ENCODE data around the gene ABCB11. TPM values are rescaled to one million over a fixed set of nuclear protein-coding genes. Genes with fewer than 3 reads are reported as not detected.

Gene ABCB11
- total and polyA plus RNA-seq, 10 of the 15 experiments (the other 5 are each of a cell fraction or from before 2014, with no cell fraction given): not detected

DNA sequence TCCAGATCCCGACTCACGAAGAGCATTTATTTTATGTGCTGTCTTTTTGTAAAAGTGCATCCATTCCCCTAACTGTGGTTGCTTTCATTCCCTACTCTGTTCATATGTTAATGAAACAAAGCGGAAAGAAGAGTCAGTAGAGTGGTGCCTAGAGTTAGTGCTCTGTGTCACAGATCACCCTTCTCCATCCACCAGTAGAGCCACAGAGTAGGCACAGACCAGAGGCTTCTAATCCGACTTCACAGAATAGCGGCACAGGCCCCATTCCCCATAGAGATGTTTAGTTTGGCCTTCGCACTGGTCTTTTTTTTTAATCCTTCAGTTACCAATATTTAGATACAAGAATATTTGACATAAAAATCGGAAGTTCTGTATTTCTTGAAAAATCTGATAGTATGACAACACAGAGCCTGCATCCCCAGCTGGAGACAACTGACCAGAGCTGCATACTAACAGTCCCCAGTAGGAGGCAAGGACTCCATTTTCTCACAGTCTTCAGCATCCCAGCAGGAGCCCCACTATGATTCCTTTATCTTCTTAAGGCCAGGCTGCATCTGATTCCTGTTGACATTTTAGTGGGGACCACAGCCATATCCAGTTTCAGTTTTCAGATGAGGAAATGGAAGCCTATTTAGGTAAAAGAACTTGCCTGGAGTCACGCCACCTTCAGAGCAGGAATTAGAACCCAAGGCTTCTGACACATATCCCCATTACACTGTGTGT is 123.0 kb downstream of the ABCB11 start:
- no peak overlapping the region for H3K4me2 ChIP-seq (ENCODE audit: control insufficient read depth, insufficient read depth)
- ATAC-seq (no peak), DNase-seq (ENCODE audit: low read depth, low spot score) (no peak), FAIRE-seq (no peak)
- POLR2A ChIA-PET: no interaction called here
- no peaks in the 10 kb centered on the region for H3K4me1 ChIP-seq (ENCODE audit: control insufficient read depth, insufficient read depth, low read length)
- H2AFZ ChIP-seq (ENCODE audit: control insufficient read depth, low read depth, low read length): no peak overlapping the region
- H3K4me3 ChIP-seq: no peak overlapping the region
- no peak overlapping the region for H3K27ac ChIP-seq (ENCODE audit: control insufficient read depth, insufficient read depth)
- SMC1A ChIA-PET (ENCODE audit: uncharacterized antibody, unreplicated experiment): no interaction called here
- CTCF ChIA-PET: no interaction called here
- in situ Hi-C loops (cut with MboI): no loop called here
- intact Hi-C loops (cut with micrococcal nuclease; ENCODE audit: unreplicated experiment): no loop called here
- RAD21 ChIA-PET (ENCODE audit: unreplicated experiment): no interaction called here
- H4K20me1 ChIP-seq (ENCODE audit: control insufficient read depth, insufficient read depth): no peaks in the 10 kb centered on the region
- H3K79me2 ChIP-seq (ENCODE audit: control insufficient read depth, insufficient read depth, low read length): no peaks in the 10 kb centered on the region
- peaks cover 2 to 7% of the 10 kb centered on the region in 2 experiments; a peak in 3 of 4 replicates for H3K27me3 ChIP-seq (replicated peaks in 1 of 2; ENCODE audit: control insufficient read depth in 2 of 2, insufficient read depth in 2 of 2, low read length in 1 of 2)
- H3K9ac ChIP-seq (ENCODE audit: control insufficient read depth, insufficient read depth, low read length): no peak overlapping the region
- H3K36me3 ChIP-seq (ENCODE audit: control insufficient read depth in 2 of 2, insufficient read depth in 2 of 2, low read length in 1 of 2): no peaks in the 10 kb centered on the region
- no peaks in the 10 kb centered on the region for H3K9me3 ChIP-seq (replicated peaks; ENCODE audit: control insufficient read depth, insufficient read depth, low read length)
- BruUV-seq (replicated peaks): no TSS peak
- TF ChIP-seq NFYA (IDR thresholded peaks at IDR 0.05; ENCODE audit: borderline replicate concordance, low read depth, low read length) (no peak), PRDM15 (CRISPR knock-in tag; IDR thresholded peaks at IDR 0.05) (no peak), RB1 (IDR thresholded peaks at IDR 0.05; ENCODE audit: borderline replicate concordance) (no peak), TCF12 (IDR thresholded peaks at IDR 0.05; ENCODE audit: low read depth, low read length) (no peak), FOS (IDR thresholded peaks at IDR 0.05; ENCODE audit: borderline replicate concordance, extremely low read depth, insufficient read length) (no peak), TCF3 (IDR thresholded peaks at IDR 0.05; ENCODE audit: borderline replicate concordance, insufficient read depth, low read depth, low read length) (no peak), NR2C2 (IDR thresholded peaks at IDR 0.05; ENCODE audit: borderline replicate concordance, control insufficient read depth, insufficient read length, low read depth) (no peak), POLR2AphosphoS2 (IDR thresholded peaks at IDR 0.05; ENCODE audit: low read depth, low read length) (no peak), FOXM1 (IDR thresholded peaks at IDR 0.05; ENCODE audit: low read depth, low read length) (no peak), NR2C1 (IDR thresholded peaks at IDR 0.05) (no peak), NFIC (IDR thresholded peaks at IDR 0.05; ENCODE audit: low read depth, low read length) (no peak), ZNF24 (IDR thresholded peaks at IDR 0.05) (no peak)
- TF ChIP-seq, protein P1, sequence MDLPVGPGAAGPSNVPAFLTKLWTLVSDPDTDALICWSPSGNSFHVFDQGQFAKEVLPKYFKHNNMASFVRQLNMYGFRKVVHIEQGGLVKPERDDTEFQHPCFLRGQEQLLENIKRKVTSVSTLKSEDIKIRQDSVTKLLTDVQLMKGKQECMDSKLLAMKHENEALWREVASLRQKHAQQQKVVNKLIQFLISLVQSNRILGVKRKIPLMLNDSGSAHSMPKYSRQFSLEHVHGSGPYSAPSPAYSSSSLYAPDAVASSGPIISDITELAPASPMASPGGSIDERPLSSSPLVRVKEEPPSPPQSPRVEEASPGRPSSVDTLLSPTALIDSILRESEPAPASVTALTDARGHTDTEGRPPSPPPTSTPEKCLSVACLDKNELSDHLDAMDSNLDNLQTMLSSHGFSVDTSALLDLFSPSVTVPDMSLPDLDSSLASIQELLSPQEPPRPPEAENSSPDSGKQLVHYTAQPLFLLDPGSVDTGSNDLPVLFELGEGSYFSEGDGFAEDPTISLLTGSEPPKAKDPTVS (IDR thresholded peaks at IDR 0.05; ENCODE audit: low read depth, low read length): no peak
- TF ChIP-seq, protein P2, sequence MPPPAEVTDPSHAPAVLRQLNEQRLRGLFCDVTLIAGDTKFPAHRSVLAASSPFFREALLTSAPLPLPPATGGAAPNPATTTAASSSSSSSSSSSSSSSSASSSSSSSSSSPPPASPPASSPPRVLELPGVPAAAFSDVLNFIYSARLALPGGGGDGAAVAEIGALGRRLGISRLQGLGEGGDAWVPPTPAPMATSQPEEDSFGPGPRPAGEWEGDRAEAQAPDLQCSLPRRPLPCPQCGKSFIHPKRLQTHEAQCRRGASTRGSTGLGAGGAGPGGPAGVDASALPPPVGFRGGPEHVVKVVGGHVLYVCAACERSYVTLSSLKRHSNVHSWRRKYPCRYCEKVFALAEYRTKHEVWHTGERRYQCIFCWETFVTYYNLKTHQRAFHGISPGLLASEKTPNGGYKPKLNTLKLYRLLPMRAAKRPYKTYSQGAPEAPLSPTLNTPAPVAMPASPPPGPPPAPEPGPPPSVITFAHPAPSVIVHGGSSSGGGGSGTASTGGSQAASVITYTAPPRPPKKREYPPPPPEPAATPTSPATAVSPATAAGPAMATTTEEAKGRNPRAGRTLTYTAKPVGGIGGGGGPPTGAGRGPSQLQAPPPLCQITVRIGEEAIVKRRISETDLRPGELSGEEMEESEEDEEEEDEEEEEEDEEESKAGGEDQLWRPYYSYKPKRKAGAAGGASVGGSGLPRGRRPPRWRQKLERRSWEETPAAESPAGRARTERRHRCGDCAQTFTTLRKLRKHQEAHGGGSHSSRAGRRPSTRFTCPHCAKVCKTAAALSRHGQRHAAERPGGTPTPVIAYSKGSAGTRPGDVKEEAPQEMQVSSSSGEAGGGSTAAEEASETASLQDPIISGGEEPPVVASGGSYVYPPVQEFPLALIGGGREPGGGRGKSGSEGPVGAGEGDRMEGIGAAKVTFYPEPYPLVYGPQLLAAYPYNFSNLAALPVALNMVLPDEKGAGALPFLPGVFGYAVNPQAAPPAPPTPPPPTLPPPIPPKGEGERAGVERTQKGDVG (CRISPR knock-in tag; IDR thresholded peaks at IDR 0.05): no peak
- 74% methylated on average over 8 of the region's 8 CpGs for WGBS (ENCODE audit: insufficient coverage, insufficient replicate concordance, low lambda C conversion rate, missing lambda C conversion rate)

Data from GM12878 (cell line).